ENCODE measurements around the gene SF3B6. TPM values are rescaled to one million over a fixed set of nuclear protein-coding genes. Genes with fewer than 3 reads are reported as not detected.

The SF3B6 gene
- total and polyA plus RNA-seq, 10 donors, result 47.2 to 114 (median 67.9) TPM

DNA sequence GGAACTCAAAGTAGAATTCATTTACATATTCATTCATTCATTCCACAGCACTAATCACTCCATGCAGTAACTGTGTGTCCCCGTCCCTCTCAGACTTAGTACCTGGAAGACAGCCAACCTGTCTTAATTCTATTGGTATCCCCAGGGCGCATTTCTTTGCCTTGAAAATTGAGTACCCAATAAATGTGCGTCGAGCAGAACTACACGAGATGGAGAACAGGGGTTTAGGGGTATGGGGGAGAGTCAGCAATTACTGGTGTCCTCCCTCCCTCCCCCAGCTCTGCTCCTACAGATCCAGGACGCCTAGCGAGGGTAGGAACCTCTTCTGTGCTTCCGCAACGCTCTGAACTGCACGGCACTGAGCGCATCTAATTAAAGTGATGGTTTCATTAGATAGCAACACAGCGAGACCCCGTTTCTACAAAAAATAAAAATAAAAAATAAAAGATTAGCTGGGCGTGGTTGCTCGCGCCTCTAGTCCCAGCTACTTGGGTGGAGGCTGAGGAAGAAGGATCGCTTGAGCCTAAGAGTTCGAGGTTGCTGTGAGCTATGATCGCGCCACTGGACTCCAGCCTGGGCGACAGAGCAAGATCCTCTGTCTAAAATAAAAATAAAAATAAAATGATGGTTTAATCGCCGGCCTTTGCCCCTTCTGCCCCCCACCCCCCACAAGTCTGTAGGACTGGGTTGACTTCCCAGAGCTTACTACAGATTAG is 27.2 kb downstream of the SF3B6 start:
- no peak for DNase-seq
- H3K4me3 ChIP-seq, result peak overlapping the region; percentile 52 to 89 (median 62)
- WGBS, 5 donors, result 22 to 41% (median 23%) methylated on average over 23 of the region's 23 CpGs
- no peaks in the 10 kb centered on the region for H3K36me3 ChIP-seq
- intact Hi-C loops (cut with DNase I; ENCODE audit: low total_unique reads), result no loop called here
- TF ChIP-seq, protein P1, sequence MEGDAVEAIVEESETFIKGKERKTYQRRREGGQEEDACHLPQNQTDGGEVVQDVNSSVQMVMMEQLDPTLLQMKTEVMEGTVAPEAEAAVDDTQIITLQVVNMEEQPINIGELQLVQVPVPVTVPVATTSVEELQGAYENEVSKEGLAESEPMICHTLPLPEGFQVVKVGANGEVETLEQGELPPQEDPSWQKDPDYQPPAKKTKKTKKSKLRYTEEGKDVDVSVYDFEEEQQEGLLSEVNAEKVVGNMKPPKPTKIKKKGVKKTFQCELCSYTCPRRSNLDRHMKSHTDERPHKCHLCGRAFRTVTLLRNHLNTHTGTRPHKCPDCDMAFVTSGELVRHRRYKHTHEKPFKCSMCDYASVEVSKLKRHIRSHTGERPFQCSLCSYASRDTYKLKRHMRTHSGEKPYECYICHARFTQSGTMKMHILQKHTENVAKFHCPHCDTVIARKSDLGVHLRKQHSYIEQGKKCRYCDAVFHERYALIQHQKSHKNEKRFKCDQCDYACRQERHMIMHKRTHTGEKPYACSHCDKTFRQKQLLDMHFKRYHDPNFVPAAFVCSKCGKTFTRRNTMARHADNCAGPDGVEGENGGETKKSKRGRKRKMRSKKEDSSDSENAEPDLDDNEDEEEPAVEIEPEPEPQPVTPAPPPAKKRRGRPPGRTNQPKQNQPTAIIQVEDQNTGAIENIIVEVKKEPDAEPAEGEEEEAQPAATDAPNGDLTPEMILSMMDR (IDR thresholded peaks at IDR 0.05 in 8 of 11, conservative IDR thresholded peaks at IDR 0.05 in 3 of 11), result no peak
- TF ChIP-seq POLR2A (IDR thresholded peaks at IDR 0.05) (no peak), POLR2AphosphoS5 (IDR thresholded peaks at IDR 0.05) (no peak)
- H3K9me3 ChIP-seq, result no peaks in the 10 kb centered on the region
- peaks cover 0 to 27% (median 0%) of the 10 kb centered on the region in 7 donors for H3K27me3 ChIP-seq (replicated peaks in 1 of 7)
- peaks cover 18 to 51% (median 37%) of the 10 kb centered on the region in 6 donors for H3K4me1 ChIP-seq
- H3K27ac ChIP-seq, result peak overlapping the region in 1 of 8 donors; percentile 61

DNA sequence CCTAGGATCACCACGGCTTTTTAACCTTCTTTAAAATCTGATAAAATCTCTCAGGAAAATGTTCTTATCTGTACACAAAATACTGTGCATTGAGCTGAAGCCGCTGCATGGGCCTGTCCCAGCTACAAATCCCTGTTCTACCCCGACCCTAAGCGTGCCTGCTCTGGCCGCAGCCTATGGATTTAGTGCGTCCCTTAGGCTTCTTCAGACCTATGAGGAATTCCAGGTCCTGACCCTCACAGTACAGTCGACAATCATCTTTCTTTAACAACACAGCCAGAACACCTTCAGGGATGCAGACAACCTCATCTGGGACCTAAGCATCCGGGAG is 28.5 kb downstream of the SF3B6 start:
- TF ChIP-seq, protein P1 (IDR thresholded peaks at IDR 0.05 in 8 of 11, conservative IDR thresholded peaks at IDR 0.05 in 3 of 11), result no peak
- no peak for TF ChIP-seq POLR2A (IDR thresholded peaks at IDR 0.05)
- TF ChIP-seq POLR2AphosphoS5 (IDR thresholded peaks at IDR 0.05), result no peak
- Histone ChIP-seq H3K4me3 (peak overlapping the region in 6 of 8 donors; percentile 61 to 82 (median 74)), H3K27me3 (replicated peaks in 1 of 7) (peaks cover 0 to 27% (median 0%) of the 10 kb centered on the region in 7 donors), H3K36me3 (no peaks in the 10 kb centered on the region), H3K9me3 (no peaks in the 10 kb centered on the region), H3K27ac (no peak overlapping the region), H3K4me1 (peaks cover 18 to 51% (median 37%) of the 10 kb centered on the region in 6 donors)
- 38 to 58% (median 46%) methylated on average over 8 of the region's 8 CpGs for whole genome bisulfite sequencing, 5 donors
- DNase-seq, result no peak
- intact Hi-C loops (cut with DNase I; ENCODE audit: low total_unique reads), result no loop called here

DNA sequence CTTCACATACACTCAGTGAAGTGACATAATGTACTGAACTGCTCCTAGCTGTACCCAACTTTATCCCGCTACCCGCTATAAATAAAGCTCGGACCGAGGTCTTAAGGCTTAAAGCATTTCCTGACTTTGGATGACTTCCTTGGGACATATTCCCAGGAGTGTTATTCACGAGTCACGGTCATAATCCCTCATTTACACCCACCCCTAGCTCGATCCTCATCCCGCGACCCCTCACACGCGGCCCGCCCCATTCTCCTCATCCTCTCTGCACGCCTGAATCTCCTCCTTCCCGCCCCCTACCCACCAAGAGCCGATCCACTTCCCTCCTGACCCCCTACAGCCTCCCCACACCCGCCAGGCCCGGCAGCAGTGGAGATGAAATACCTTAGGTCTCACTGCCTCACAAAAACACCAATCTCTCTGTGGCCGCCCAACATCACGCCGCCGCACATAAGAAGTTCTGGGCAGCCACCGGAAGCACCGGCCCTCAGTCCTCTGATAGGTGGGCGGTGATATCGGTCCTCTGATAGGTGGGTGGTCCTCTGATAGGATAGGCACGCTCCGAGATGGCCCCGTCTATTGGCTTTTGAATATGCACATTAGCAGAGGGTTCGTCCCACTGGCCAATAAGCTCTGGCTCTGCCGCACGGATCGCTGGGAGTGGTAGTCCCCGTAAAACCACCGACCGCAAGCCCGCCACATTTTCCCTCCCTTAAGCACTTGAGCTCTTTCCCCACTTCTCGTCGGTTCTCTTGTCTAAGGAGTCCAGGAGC is 29.0 kb downstream of the SF3B6 start, which contains the start of gene WDCP:
Gene WDCP (minus strand): TSS at position 462 of the 773 bp plus-strand sequence. CDS start 7,897 bp downstream, outside the sequence.
- peaks cover 0 to 27% (median 0%) of the 10 kb centered on the region in 7 donors for H3K27me3 ChIP-seq (replicated peaks in 1 of 7)
- peak; percentile 95 for DNase-seq
- intact Hi-C loops (cut with DNase I; ENCODE audit: low total_unique reads), result no loop called here
- TF ChIP-seq, protein P1 (IDR thresholded peaks at IDR 0.05 in 8 of 11, conservative IDR thresholded peaks at IDR 0.05 in 3 of 11), result peak in 1 of 11 experiments; percentile 6
- TF ChIP-seq POLR2AphosphoS5 (IDR thresholded peaks at IDR 0.05), result peak; percentile 79 to 92 (median 92)
- peak in 1 of 3 donors; percentile 30 for TF ChIP-seq POLR2A (IDR thresholded peaks at IDR 0.05)
- 0 to 1% (median 0%) methylated on average over 35 to 38 of the region's 38 CpGs for WGBS, 5 donors
- peak within 1 kb of the TSS in 7 of 8 donors; percentile 65 to 84 (median 75) for H3K27ac ChIP-seq
- H3K4me1 ChIP-seq, result peaks cover 18 to 51% (median 37%) of the 10 kb centered on the region in 6 donors
- no peaks in the 10 kb centered on the region for H3K36me3 ChIP-seq
- peak within 1 kb of the TSS; percentile 58 to 82 (median 70) for H3K4me3 ChIP-seq
- no peaks in the 10 kb centered on the region for H3K9me3 ChIP-seq

DNA sequence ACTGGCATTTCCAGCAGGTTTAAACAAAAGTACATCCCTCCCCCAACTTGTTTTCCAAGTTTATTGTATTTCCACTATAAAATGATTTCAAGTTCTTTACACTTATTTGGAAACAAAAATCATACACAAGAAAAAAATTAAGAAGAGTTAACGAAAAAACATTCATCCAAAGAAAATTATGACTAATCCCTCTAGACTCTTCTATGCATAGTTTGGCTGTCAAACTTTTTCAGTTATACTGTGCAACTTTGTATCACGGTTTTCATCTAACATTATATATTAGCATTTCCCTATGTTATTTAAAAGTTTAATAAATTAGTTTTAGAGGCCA is 29.6 kb downstream of the SF3B6 start:
- Histone ChIP-seq H3K36me3 (no peaks in the 10 kb centered on the region), H3K27ac (peak overlapping the region in 3 of 8 donors; percentile 65 to 83 (median 81)), H3K27me3 (replicated peaks in 1 of 7) (peaks cover 0 to 27% (median 0%) of the 10 kb centered on the region in 7 donors), H3K9me3 (no peaks in the 10 kb centered on the region), H3K4me3 (peak overlapping the region; percentile 58 to 82 (median 70)), H3K4me1 (peaks cover 18 to 51% (median 37%) of the 10 kb centered on the region in 6 donors)
- intact Hi-C loops (cut with DNase I; ENCODE audit: low total_unique reads), result no loop called here
- TF ChIP-seq POLR2AphosphoS5 (IDR thresholded peaks at IDR 0.05) (no peak), POLR2A (IDR thresholded peaks at IDR 0.05) (no peak)
- TF ChIP-seq, protein P1 (IDR thresholded peaks at IDR 0.05 in 8 of 11, conservative IDR thresholded peaks at IDR 0.05 in 3 of 11), result no peak
- DNase-seq, result no peak
- WGBS, 5 donors, result 1 to 6% (median 3%) methylated on average over 2 of the region's 2 CpGs
